Measurements from ENCODE around the gene CHST11.
"Not testable (repeated sequence)": the region's sequence is repeated elsewhere in the genome, so short reads cannot be mapped to it uniquely, and the experiment has no call there.

CHST11 gene

DNA sequence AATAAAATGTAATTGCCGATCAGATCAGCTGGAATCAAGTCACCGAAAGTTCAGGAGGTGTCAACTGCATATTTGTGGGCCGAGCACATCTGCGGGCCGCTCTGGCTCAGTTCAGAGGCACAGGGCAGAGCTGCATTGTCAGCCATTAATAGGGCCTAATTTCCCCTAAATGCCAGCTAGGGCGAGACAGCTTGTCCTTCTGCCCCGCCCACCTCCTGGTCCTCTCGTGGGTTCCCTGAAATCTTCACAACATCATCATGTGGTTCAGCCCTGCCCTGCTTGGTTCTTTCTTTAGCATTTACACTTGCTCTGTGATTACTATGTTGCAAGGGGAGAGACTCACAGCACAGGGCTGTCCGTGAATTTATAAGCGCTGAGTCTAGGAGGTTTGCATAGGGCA lies 148.9 kb downstream of the CHST11 start:
- no peak overlapping the region for H3K27ac ChIP-seq
- TF ChIP-seq ZFX (IDR thresholded peaks at IDR 0.05; ENCODE audit: borderline replicate concordance) = no peak
- TF ChIP-seq, protein P1, sequence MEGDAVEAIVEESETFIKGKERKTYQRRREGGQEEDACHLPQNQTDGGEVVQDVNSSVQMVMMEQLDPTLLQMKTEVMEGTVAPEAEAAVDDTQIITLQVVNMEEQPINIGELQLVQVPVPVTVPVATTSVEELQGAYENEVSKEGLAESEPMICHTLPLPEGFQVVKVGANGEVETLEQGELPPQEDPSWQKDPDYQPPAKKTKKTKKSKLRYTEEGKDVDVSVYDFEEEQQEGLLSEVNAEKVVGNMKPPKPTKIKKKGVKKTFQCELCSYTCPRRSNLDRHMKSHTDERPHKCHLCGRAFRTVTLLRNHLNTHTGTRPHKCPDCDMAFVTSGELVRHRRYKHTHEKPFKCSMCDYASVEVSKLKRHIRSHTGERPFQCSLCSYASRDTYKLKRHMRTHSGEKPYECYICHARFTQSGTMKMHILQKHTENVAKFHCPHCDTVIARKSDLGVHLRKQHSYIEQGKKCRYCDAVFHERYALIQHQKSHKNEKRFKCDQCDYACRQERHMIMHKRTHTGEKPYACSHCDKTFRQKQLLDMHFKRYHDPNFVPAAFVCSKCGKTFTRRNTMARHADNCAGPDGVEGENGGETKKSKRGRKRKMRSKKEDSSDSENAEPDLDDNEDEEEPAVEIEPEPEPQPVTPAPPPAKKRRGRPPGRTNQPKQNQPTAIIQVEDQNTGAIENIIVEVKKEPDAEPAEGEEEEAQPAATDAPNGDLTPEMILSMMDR (IDR thresholded peaks at IDR 0.05) = no peak

DNA sequence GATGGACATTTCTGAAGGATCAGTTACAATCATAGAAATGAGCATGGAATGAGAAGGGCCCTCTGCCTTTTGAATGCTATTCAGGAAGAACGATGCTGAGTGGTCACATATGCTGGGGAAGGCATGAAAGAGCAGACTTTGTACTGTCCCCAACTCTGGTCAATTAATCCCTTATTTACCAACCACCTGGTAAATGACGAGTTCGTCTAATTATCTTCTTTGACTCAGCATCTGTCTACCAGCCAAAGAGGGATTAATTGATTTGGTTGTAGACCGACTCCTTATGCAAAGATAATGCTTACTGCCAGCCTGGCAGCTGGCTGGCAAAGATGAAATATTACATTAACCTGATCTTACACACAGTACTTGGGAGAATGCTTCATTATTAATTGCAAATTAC lies 152.2 kb downstream of the CHST11 start:
- no peak overlapping the region for H3K27ac ChIP-seq

DNA sequence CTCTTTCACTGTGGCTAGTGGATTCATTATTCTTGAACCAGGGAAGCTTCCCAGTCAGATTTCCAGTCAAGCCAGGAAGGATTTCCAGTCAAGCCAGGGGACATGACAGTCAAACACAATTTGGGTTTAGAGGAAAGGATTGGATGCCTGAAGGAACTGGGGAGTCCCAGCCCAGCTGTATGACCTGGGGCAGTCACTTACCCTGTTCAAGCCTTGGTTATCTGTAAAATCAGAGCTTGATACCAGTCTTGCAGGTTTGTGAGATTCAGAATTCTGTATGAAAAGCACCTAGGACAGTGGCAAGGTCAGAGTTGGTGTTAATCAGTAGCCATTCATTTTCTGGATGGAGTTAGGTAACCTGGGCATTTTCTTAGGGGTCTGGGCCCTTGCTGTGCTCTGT lies 152.7 kb downstream of the CHST11 start:
- no peak overlapping the region for H3K27ac ChIP-seq
- TF ChIP-seq ZFX (IDR thresholded peaks at IDR 0.05; ENCODE audit: borderline replicate concordance) = no peak
- TF ChIP-seq, protein P1 (IDR thresholded peaks at IDR 0.05) = no peak

More for the DNA sequence above, 152.2 kb downstream of the CHST11 start:
- TF ChIP-seq ZFX (IDR thresholded peaks at IDR 0.05; ENCODE audit: borderline replicate concordance) = no peak
- TF ChIP-seq, protein P1 (IDR thresholded peaks at IDR 0.05) = no peak

DNA sequence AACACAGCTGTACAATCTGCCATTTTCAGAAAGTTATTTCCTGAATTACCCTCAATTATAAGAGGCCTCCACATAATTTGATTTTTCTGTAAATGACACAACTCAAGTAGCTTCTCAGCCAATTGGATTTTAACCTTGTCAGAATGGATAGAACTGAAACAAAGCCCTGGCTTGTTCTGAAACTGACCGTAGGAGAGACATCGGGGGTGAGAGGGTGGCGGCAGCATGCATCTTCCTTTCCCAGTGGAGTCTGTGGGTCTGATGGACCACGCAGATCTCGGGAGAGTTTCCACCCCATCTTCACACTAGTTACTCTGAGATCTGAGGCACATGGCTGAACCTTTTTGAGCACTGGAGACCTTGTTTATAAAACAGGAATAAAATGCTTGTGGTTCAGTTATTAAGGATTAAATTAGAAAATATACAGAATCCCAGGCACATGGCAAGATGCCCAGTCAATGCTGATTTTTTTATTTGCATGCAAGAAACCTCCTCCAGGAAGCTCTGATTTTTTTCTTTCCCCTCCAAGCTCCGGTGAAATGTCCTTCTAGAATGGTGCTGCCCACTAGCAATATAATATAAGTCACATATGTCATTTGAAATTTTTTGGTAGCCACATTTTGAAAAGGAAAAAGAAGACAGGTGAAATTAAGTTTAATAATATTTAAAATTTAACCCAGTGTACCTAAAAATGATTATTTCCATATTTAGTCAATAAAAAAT lies 153.9 kb downstream of the CHST11 start:
- no peak overlapping the region for H3K27ac ChIP-seq
- TF ChIP-seq ZFX (IDR thresholded peaks at IDR 0.05; ENCODE audit: borderline replicate concordance) = no peak
- TF ChIP-seq, protein P1 (IDR thresholded peaks at IDR 0.05) = no peak

DNA sequence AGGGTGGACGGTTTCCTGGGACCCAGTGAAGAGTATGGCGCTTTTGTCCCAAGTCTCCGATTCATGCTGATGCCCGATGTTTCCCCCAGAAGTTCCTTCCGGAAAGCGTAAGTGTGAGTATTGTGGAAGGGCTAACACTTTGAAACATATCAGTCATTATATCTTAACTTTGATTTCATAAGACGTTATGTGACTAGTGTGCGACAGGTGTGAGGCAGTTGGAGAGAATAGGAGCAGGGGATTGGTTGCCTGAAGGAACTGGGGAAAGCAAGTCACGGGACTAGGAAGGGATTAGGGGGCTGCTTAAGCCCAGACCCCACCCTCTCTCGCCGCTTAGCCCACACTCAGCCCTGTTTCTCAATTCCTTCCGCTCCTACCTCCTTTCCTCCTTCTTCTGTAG lies 154.9 kb downstream of the CHST11 start:
- TF ChIP-seq, protein P1 (IDR thresholded peaks at IDR 0.05) = no peak
- no peak for TF ChIP-seq ZFX (IDR thresholded peaks at IDR 0.05; ENCODE audit: borderline replicate concordance)
- H3K27ac ChIP-seq = no peak overlapping the region

DNA sequence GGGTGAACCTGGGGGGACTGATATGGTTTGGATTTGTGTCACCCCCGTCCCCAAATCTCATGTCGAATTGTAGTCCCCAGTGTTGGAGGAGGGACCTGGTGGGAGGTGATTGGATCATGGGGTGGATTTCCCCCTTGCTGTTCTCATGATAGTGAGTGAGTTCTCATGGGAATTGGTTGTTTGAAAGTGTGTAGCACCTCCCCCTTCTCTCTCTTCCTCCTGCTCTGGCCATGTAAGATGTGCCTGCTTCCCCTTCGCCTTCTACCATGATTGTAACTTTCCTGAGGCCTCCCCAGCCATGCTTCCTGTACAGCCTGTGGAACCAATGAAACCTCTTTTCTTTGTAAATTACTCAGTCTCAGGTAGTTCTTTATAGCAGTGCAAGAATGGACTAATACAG lies 156.6 kb downstream of the CHST11 start:
- H3K27ac ChIP-seq = not testable (repeated sequence)

DNA sequence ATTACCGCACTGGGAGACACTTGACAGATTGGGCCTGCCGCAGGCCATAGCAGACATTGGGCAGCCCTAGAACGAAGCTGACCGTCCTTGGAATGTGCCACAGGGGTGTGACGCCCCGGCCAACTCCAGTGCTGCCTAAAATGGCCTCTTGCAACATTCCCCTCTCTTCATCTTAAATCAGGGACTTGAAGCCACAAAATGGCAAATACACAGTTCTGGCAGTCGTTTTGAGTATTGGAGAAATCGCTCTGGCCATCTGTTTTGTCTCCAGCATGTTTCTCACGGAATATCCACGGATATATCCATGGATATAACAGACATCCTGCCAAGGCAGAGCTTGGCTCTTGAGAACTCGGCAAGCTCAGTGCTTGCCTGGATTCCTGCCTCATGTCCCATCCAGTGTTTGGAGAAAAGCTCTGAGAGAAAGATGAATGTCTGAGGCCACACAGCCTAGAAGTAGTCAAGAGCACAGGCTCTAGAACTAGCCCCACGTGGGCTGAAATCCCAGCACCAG lies 158.4 kb downstream of the CHST11 start:
- no peak for TF ChIP-seq ZFX (IDR thresholded peaks at IDR 0.05; ENCODE audit: borderline replicate concordance)
- TF ChIP-seq, protein P1 (IDR thresholded peaks at IDR 0.05) = no peak
- no peak overlapping the region for H3K27ac ChIP-seq

All from 22Rv1 (cell line).